GM15510 (cell line): Measurements from ENCODE around the gene SCLT1.

Source experiments
- POLR2A ChIP-seq: IDR thresholded peaks from 3 replicates; pipeline ENCODE4 v1.6.1; 2011; ENCODE audit warnings: borderline replicate concordance; ENCODE audit not compliant: insufficient read length; ENCODE audit errors: extremely low read depth

The SCLT1 gene

DNA sequence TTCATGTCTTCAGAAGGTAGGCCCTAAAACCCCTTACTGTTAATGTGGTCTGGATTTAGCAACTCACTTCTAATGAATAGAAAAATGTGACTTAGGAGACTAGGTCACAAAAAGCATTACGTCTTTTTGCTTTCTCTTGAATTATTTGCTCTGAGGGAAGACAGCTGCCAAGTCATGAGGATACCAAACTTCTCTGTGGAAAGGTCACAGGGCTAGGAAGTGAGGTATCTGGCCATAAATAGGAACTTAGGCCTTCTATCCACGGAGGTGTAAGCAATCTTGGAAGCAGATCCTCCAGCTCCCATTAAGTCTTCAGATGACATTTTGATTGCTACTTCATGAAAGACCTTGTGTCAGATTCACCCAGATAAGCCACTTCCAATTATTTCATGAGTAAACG lies 163.3 kb downstream of the SCLT1 start:
- TF ChIP-seq POLR2A: no peak

DNA sequence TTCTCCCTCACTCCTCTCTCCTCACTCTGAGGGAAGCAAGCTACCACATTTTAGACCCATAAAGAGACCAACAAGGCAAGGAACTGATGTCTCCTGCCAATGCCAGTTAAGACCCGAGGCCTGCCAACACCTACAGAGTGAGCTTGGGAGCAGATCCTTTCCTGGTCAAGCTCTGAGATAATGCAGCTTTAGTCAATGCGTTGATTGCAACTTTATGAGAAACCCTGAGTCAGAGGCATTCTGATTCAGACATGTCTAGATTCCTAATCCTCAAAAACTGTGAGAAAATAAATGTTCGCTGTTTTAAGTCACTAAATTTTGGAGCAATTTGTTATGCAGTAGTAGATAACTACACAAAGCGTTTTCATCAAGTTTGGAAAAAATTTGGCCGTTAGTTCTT lies 168.4 kb downstream of the SCLT1 start:
- TF ChIP-seq POLR2A: no peak

DNA sequence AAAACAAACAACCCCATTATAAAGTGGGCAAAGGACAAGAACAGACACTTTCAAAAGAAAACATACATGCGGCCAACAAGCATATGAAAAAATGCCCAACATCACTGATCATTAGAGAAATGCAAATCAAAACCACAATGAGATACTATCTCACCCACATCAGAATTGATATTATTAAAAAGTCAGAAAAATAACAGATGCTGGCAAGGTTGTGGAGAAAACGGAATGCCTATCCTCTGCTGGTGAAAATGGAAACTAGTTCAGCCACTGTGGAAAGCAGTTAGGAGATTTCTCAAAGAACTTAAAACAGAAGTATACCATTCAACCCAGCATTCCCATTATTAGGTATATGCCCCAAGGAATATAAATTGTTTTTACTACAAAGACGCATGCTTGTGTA lies 171.4 kb downstream of the SCLT1 start:
- no peak for TF ChIP-seq POLR2A

DNA sequence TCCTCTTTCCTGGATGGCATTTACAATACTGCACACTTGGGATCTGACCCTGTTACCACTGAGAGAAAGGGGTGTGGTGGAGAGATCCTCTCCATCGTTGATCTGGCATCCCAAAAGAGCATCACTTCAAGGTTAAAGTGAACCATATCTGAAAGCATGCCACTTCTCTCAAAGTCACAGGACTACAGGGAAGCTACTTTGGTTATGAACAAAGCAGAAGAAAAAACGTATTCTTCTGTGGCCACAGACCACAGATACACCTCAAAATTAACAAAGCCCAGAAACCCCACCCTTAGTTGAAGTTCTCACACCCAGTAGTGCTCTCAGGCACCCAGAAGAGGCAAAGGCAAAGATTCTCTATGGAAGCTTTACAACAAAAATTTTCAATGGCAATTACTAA lies 175.6 kb downstream of the SCLT1 start:
- TF ChIP-seq POLR2A: no peak

DNA sequence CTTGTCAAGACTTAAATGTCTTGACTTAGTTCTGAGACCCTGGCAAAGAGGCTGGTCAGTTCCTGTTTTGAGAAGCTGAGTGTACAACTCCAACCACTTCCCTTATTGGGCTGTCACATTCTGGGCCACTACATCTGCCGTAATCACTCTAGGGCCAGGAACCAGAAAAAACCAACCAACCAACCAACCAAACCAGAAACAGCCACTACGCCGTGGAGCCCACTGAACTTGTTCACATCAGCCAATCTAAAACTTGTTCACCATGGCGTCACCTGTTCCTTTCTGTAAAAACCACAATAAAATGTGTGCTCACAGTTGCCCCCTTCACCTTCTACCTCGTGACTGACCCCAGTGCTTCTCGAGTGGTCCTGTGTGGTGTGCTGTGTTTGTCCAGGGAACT lies 176.5 kb downstream of the SCLT1 start:
- no peak for TF ChIP-seq POLR2A

DNA sequence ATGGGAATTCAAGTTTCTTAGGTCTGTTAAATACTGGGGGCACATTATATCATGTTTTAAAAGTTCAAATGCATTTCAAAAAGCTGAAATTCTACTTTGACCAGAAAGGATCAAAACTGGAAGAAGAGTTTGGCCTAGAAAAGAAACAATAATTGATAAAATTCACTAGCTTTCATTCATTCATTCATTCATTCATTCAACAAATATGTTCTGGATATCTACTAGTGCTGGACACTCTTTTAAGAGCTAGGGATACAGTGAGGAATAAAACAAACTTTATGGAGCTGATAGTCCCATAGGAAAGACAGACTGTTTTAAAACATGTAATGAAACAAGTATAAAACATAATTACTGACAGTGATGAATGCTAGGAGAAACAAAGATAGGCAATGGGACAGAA lies 177.8 kb downstream of the SCLT1 start:
- TF ChIP-seq POLR2A: no peak

DNA sequence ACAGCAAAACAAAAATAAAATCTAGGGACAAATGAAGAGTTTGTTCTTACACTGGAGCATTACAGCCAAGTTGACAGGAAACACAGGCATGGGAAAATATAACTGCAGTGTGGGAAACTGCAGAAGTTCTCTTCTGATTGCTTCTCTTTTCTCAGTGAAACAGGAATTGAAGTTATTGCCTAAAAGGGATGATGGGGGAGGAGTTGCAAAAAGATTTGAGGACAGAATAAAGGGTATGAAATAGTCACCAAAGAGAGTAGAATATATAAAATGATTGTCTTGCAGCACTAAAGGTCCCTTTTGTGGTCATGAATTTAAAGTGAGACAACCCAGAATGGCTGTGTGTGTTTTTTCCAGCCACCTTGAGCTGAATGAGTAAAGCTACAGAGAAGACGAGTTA lies 180.1 kb downstream of the SCLT1 start:
- TF ChIP-seq POLR2A: no peak

DNA sequence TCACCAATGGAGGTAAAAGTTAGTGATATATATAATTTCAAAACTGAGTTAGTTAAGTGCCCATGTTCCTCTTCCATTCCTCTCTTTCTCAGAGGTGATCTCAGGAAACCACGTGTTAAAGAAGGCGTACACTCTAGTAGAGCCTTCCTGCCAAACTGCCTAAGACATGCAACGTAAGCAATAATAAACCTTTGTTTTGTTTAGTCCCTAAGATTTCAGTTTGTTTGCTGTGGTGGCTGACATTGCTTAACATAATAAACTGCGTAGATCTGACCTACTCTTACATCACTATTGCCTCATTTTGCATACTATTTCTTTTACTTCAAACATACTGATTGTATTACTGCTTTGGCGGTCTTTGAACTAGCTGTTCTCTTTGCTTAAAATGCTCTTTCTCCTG lies 184.6 kb downstream of the SCLT1 start:
- TF ChIP-seq POLR2A: no peak

DNA sequence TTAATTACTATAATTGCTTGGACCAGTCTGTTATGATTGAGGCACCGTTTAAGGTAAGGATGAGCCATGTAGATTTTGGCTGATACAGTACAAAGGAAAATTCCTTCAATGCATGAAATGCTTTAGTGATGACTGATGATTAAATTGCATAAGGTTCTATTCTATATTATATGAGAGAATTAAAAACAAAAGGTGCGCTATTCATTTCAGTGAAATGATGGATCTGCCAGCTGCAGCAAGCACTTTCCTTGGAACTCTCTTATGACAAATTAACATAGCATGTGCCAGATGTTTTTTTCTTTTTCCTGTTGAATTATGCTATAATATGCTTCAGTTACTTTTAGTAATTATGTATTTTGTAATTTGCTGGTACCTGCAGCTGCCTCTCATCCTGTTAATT lies 185.4 kb downstream of the SCLT1 start:
- TF ChIP-seq POLR2A: no peak

DNA sequence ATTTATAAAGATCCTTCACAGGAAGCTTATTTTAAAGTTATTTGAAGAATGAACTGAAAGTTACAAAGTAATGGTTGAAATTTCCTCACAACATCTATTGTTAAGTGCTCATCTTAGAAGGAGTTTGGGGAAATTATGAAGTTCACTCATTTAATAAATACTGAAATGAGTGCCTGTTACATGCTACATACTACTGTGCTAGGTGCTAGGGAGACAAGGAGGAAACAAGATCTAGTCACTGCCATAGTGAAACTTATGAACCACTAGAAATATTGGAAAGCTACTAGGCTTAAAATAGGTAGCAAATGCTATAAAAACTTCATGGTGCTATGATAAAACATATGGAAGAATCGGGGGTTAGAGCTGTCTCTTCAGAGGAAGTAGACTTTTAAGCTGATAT lies 186.8 kb downstream of the SCLT1 start:
- no peak for TF ChIP-seq POLR2A

DNA sequence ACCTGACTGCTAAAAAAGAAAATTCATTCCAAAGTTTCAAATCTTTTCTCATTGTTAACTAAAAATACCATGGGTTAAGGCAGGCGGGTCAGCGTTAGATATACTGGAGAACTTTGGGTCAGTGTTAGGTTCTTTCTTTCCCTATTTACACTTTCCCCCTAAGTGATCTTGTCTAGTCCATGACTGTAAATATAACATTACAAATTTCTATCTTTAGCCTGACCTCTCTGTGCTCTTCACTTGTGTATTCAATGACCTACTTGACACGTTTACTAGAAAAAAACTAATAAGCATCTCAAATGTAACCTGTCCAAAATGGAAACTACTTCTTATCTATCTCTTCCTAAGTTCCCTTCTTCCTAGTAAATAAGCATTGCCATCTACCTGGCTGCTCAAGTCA lies 188.5 kb downstream of the SCLT1 start:
- TF ChIP-seq POLR2A: no peak

DNA sequence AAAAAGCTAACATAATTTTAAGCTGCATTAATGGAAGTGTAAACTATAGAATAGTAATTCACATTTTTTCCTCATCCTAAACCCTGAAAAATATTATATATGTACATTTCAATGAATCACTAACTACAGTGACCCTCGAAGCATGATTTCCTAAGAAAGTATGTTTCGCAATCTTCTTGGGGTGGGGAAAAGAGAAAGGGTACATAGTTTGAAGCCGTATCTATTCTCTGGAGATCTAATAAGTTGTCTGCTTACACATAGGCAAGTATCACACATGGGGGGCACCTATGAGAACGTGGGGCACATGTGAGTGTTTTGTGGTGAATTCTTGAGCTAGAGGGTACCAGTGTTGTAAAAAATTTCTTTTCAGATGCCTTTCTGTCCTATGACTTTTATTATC lies 212.7 kb downstream of the SCLT1 start:
- no peak for TF ChIP-seq POLR2A

DNA sequence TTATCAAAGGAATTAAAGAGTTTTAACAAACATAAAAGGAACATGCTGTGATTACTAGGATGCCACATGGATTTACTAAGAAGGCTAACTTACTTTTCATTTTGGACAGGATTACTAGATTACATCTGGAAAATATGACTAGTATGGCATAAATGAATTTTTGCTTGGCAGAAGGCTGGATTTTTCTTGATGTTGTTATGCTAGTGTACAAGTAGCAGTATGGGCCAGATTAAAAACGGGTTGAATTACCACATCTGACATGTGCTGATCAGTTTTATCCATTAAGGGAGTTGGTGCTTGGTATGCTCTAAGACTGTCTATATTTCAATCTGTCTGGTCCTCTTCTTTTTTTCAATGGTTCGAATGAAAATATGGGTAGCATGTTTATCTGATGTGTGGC lies 213.4 kb downstream of the SCLT1 start:
- TF ChIP-seq POLR2A: no peak

DNA sequence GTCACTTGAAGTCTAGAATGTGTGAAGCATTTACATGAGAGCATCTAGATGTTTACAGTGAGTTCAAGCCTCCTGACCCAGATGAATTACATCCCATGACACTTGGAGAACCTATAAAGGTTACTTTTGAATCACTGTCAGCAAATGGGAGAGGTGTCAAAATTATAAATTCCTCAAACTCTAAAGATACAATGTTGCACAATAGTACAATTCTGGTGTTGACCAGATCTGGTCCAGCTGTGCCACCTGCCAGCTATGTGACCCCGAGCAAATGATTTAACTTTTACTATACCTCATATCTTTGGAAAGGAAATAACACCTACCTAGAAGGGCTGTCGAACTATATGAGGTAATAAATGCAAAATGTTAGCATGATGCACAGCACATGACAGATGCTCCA lies 214.1 kb downstream of the SCLT1 start:
- no peak for TF ChIP-seq POLR2A

DNA sequence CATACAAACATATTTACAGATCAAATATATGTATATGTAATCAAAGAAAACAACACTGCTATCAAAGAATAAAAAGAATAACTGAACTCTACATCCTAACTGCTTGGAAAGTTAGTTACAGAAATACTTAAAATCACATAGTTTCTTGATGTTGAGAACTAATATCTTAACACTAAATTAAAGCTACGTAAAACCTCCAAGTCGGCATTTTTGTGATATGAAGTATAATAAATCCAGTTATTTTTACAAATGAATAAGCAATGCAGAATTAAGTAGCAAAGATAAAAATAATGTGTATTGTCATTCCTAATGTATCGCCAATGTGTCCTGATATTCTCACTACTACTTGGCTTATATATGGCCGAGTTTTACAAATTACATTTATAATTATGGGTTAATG lies 215.4 kb downstream of the SCLT1 start:
- no peak for TF ChIP-seq POLR2A

DNA sequence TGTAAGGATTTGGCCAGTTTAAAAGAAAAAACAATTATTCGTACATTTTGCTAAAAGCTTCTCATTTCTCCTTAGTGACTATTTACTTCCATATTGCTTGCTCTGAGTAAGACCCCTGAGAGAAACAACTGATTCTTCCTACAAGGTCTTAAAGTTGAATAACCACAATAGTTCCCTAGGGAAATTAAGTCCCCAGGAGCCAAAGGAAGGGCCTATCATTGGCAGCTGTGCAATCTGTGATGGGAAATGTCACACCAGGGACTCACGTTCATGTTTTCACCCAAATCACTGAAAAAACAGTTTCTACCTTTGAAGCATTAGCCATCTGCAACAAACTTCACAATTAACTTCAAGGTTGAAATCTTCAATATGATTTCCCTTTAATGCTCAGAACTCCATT lies 217.1 kb downstream of the SCLT1 start:
- no peak for TF ChIP-seq POLR2A

DNA sequence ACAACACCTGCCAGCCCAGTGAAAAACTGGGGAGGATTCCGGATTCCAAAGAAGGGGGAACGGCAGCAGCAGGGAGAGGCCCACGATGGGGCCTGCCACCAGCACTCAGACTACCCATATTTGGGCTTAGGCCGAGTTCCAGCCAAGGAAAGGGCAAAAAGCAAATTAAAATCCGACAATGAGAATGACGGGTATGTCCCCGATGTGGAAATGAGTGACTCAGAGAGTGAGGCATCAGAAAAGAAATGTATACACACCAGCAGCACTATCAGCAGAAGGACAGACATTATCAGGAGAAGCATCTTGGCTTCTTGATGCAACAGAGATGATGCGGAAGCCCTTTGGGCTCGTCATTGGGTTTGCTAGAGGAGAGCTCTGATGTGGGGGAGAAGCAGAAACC lies 221.4 kb downstream of the SCLT1 start:
- no peak for TF ChIP-seq POLR2A
